ENCODE results near the gene CDH13. TPM values are rescaled to one million over a fixed set of nuclear protein-coding genes. Genes with fewer than 3 reads are reported as not detected.

CDH13 gene
- total and polyA plus RNA-seq, 2 of the 8 experiments (the other 6 are each of a cell fraction or from before 2014, with no cell fraction given) = 2.3 to 2.4 TPM

DNA sequence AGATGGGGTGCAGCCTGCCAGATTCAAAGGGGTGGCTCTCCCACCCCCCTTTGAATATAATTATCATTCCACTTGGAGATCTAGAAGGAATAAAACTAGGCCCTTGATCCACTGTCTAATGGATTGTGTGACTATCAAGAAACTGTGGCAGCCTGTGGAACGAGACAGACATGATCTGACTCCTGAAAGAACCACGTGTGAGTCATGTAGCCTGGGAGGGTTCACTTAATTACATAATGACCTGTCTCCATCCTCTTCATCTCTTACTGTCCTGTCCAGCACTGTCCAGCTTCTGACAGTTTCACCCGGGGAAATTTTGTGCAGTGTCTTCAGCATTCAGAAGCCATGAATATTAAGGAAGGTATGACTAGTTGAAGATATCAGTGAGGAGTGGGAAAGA is 43.3 kb upstream of the CDH13 start (continued):
- TF ChIP-seq, protein P1, sequence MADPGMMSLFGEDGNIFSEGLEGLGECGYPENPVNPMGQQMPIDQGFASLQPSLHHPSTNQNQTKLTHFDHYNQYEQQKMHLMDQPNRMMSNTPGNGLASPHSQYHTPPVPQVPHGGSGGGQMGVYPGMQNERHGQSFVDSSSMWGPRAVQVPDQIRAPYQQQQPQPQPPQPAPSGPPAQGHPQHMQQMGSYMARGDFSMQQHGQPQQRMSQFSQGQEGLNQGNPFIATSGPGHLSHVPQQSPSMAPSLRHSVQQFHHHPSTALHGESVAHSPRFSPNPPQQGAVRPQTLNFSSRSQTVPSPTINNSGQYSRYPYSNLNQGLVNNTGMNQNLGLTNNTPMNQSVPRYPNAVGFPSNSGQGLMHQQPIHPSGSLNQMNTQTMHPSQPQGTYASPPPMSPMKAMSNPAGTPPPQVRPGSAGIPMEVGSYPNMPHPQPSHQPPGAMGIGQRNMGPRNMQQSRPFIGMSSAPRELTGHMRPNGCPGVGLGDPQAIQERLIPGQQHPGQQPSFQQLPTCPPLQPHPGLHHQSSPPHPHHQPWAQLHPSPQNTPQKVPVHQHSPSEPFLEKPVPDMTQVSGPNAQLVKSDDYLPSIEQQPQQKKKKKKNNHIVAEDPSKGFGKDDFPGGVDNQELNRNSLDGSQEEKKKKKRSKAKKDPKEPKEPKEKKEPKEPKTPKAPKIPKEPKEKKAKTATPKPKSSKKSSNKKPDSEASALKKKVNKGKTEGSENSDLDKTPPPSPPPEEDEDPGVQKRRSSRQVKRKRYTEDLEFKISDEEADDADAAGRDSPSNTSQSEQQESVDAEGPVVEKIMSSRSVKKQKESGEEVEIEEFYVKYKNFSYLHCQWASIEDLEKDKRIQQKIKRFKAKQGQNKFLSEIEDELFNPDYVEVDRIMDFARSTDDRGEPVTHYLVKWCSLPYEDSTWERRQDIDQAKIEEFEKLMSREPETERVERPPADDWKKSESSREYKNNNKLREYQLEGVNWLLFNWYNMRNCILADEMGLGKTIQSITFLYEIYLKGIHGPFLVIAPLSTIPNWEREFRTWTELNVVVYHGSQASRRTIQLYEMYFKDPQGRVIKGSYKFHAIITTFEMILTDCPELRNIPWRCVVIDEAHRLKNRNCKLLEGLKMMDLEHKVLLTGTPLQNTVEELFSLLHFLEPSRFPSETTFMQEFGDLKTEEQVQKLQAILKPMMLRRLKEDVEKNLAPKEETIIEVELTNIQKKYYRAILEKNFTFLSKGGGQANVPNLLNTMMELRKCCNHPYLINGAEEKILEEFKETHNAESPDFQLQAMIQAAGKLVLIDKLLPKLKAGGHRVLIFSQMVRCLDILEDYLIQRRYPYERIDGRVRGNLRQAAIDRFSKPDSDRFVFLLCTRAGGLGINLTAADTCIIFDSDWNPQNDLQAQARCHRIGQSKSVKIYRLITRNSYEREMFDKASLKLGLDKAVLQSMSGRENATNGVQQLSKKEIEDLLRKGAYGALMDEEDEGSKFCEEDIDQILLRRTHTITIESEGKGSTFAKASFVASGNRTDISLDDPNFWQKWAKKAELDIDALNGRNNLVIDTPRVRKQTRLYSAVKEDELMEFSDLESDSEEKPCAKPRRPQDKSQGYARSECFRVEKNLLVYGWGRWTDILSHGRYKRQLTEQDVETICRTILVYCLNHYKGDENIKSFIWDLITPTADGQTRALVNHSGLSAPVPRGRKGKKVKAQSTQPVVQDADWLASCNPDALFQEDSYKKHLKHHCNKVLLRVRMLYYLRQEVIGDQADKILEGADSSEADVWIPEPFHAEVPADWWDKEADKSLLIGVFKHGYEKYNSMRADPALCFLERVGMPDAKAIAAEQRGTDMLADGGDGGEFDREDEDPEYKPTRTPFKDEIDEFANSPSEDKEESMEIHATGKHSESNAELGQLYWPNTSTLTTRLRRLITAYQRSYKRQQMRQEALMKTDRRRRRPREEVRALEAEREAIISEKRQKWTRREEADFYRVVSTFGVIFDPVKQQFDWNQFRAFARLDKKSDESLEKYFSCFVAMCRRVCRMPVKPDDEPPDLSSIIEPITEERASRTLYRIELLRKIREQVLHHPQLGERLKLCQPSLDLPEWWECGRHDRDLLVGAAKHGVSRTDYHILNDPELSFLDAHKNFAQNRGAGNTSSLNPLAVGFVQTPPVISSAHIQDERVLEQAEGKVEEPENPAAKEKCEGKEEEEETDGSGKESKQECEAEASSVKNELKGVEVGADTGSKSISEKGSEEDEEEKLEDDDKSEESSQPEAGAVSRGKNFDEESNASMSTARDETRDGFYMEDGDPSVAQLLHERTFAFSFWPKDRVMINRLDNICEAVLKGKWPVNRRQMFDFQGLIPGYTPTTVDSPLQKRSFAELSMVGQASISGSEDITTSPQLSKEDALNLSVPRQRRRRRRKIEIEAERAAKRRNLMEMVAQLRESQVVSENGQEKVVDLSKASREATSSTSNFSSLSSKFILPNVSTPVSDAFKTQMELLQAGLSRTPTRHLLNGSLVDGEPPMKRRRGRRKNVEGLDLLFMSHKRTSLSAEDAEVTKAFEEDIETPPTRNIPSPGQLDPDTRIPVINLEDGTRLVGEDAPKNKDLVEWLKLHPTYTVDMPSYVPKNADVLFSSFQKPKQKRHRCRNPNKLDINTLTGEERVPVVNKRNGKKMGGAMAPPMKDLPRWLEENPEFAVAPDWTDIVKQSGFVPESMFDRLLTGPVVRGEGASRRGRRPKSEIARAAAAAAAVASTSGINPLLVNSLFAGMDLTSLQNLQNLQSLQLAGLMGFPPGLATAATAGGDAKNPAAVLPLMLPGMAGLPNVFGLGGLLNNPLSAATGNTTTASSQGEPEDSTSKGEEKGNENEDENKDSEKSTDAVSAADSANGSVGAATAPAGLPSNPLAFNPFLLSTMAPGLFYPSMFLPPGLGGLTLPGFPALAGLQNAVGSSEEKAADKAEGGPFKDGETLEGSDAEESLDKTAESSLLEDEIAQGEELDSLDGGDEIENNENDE (IDR thresholded peaks at IDR 0.05; ENCODE audit: insufficient replicate concordance, low read length) = no peak
- TF ChIP-seq HDAC2 (IDR thresholded peaks at IDR 0.05; ENCODE audit: borderline replicate concordance in 1 of 2, low read depth in 2 of 2, low read length in 2 of 2) (no peak), SRF (IDR thresholded peaks at IDR 0.05; ENCODE audit: low read depth, low read length) (no peak), RXRA (IDR thresholded peaks at IDR 0.05; ENCODE audit: insufficient read depth, low read depth, low read length) (no peak), TAF1 (IDR thresholded peaks at IDR 0.05; ENCODE audit: low read depth, low read length) (no peak), HDAC6 (IDR thresholded peaks at IDR 0.05; ENCODE audit: low read depth, low read length) (no peak), NRF1 (IDR thresholded peaks at IDR 0.05; ENCODE audit: low read depth, low read length) (no peak), TAF7 (optimal IDR thresholded peaks at IDR 0.05; ENCODE audit: borderline replicate concordance, low read depth, low read length) (no peak), SIN3A (conservative IDR thresholded peaks at IDR 0.05 in 1 of 2, IDR thresholded peaks at IDR 0.05 in 1 of 2; ENCODE audit: low read depth in 1 of 2, low read length in 2 of 2) (no peak)
- TF ChIP-seq, protein P2, sequence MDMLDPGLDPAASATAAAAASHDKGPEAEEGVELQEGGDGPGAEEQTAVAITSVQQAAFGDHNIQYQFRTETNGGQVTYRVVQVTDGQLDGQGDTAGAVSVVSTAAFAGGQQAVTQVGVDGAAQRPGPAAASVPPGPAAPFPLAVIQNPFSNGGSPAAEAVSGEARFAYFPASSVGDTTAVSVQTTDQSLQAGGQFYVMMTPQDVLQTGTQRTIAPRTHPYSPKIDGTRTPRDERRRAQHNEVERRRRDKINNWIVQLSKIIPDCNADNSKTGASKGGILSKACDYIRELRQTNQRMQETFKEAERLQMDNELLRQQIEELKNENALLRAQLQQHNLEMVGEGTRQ (IDR thresholded peaks at IDR 0.05; ENCODE audit: low read length) = no peak
